HG03139 (cell line): ENCODE results near the gene TMIGD2.

Source experiments
- ATAC-seq: cut with Tn5 transposase; IDR thresholded peaks from one replicate; pipeline ENCODE4 v1.9.1; 2021; ENCODE audit not compliant: unreplicated experiment

Gene TMIGD2

GRCh38 chr19:4326837-4327251 lies 24.7 kb upstream of the TMIGD2 start:
- no peak for ATAC-seq

GRCh38 chr19:4326215-4326836 lies 24.1 kb upstream of the TMIGD2 start:
- no peak for ATAC-seq

GRCh38 chr19:4324228-4324627 lies 22.0 kb upstream of the TMIGD2 start:
- ATAC-seq: no peak

DNA sequence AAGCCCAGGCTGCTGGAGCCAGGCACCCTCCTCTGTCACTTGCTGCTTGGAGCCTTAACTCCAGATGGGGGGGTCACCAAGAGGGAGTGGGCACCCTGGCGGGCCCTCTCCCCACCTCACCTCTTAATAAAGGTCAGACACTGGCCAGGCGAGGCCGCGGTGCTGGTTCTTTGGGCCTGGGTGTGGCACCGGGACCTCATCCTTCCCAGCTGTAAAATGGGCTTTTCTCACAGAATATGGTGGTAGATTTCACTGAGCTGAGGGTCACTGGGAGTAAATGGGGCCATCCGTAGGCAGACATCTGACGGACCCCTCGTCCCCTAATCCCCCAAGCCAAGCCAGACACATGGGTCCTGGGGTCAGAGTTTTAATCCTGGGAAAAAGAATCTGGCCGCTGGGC lies 21.5 kb upstream of the TMIGD2 start:
- no peak for ATAC-seq

DNA sequence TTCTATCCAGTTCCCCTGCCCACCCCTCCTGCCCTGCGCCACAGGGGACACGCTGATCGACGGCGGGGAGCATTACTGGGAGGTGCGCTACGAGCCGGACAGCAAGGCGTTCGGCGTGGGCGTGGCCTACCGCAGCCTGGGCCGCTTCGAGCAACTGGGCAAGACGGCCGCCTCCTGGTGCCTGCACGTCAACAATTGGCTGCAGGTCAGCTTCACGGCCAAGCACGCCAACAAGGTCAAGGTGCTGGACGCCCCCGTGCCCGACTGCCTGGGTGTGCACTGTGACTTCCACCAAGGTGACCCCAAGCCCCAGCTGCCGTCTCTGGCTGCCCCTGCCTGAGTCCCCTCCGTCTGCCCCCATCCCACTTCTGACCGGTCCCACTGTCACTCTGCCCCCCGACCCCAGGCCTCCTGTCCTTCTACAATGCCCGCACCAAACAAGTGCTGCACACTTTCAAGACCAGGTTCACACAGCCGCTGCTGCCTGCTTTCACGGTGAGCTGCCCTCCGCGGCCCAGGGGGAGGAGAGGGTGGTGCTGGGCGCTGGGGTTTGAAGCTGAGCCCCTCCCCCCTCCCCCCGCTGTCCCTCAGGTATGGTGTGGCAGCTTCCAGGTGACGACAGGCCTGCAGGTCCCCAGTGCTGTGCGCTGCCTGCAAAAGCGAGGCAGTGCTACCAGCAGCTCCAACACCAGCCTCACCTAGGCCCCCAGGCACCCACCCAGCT lies 20.9 kb upstream of the TMIGD2 start:
- ATAC-seq: no peak

GRCh38 chr19:4320419-4320818 lies 18.2 kb upstream of the TMIGD2 start:
- no peak for ATAC-seq

- no peak for ATAC-seq
Observed at GRCh38 chr19:4319067-4319718, 17.0 kb upstream of the TMIGD2 start.

DNA sequence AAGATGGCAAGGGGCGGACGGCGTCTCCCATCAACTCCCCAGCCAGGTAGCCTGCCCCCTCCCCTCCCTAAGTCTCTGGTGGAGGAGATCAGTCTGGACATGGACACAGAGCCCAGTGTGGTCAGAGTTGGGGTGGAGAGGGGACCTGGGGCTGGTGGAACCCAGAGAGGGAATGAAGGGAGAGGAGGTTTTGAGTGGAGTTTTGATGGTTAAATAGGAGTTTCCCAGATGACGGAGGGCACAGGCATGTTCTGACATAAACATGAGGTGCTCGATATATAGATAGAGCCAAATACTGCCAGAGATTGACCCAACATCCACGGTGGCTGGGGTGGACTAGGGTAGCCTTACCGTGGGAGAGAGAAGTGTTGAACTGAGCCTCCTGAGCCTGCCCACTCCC lies 16.3 kb upstream of the TMIGD2 start:
- ATAC-seq: no peak

DNA sequence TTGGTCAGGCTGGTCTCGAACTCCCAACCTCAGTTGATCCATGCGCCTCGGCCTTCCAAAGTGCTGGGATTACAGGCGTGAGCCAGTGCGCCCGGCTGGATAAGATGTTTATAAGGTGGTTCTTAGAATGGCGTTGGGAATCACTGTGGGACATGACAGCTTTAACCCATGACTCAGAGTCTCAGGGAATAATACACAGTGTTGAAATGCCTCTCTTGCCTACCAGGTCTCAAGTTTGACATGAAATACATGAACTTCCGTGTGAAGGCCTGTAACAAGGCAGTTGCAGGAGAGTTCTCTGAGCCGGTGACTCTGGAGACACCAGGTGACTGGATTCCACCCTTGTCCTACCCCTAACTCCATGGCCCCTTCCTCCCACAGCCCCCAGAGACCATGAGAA lies 14.8 kb upstream of the TMIGD2 start:
- no peak for ATAC-seq

DNA sequence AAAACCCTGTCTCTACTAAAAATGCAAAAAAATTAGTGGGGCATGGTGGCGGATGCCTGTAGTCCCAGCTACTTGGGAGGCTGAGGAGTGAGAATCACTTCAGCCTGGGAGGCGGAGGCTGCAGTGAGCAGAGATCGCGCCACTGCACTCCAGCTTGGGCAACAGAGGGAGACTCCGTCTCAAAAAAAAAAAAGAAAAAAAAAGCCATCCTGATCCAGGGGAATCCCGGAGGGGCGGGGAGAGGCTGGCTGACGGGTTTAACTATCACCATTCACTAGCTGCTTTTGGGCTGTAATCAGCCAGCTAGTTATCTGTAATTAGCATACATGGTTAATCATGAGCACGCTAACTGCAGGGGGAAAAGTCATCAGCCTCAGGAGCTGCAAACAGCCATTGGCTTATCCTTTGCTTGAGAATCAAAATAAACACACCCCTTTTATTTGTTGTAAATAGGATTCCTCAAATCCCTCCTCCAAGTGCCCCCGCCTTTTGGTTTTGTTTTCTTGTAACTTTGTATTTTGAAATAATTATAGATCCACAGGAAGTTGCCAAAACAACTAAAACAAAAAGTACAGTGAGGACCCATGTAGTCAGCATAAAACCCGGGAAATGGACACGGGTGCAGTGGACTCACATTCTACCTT lies 11.8 kb upstream of the TMIGD2 start:
- no peak for ATAC-seq

GRCh38 chr19:4310247-4311121 lies 8.3 kb upstream of the TMIGD2 start:
- ATAC-seq: no peak

DNA sequence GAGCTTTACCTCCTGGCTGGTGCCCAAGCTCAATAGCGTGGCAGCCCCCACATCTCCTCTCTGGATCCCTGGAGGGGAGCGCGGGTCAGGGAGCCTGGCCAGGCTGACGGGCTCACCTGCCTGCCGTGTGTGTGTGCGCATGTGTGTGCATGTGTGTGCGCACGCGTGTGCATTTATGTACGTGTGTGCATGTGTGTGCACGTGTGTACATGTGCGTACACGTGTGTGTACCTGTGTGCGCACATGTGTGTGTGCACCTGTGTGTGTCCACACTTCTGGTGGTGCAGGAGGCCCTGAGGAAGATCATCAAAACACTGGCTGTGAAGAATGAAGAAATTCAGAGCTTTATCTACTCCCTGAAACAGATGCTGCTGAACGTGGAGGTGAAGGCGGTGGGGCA lies 3.5 kb upstream of the TMIGD2 start:
- no peak for ATAC-seq

- no peak for ATAC-seq
Observed at GRCh38 chr19:4305257-4305612, 3.0 kb upstream of the TMIGD2 start.

DNA sequence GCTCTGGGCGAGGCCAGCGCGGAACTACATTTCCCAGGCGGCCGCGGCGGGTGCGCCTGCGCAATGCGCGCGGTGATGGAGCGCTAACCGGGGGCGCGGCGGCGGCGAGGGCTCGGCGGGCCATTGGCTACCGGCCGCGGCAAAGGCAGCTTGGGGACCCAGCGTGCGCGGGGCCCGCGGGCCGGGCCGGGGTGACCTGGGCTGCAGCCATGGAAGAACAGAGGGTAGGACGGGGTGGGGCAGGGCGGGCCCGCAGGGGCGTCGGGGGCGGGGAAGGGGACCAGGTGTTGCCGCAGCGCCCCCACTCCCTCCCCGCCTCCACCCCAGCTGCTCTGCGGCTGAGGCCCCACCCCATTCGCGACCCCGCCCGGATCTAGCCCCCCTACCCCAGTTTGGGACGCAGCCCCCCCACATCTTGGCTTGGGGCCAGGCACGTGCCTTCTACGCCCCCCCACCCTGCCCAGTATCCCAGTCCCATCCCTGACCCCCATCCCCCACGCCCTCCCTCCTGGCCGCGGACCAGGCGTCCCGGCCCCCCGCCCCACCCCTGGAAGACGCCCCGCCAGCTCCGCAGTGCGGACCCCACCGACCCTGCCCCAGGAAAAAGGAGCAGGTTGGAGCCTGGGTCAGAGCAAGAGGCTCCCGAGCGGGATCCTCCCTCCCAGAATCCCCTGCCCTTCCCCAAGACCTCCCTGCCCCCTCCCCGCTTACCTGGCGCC lies 2.5 kb upstream of the TMIGD2 start, which contains the start of gene FSD1:
Gene FSD1 (plus strand): TSS at position 61 of the 719 bp plus-strand sequence. CDS start 149 bp downstream, at position 210.
- ATAC-seq: no peak

GRCh38 chr19:4303819-4304537 lies 1.8 kb upstream of the TMIGD2 start:
- no peak for ATAC-seq

GRCh38 chr19:4301590-4302242 lies 473 bp downstream of the TMIGD2 start:
- no peak for ATAC-seq

- ATAC-seq: no peak
Observed at GRCh38 chr19:4300589-4300988, 1.6 kb downstream of the TMIGD2 start.

DNA sequence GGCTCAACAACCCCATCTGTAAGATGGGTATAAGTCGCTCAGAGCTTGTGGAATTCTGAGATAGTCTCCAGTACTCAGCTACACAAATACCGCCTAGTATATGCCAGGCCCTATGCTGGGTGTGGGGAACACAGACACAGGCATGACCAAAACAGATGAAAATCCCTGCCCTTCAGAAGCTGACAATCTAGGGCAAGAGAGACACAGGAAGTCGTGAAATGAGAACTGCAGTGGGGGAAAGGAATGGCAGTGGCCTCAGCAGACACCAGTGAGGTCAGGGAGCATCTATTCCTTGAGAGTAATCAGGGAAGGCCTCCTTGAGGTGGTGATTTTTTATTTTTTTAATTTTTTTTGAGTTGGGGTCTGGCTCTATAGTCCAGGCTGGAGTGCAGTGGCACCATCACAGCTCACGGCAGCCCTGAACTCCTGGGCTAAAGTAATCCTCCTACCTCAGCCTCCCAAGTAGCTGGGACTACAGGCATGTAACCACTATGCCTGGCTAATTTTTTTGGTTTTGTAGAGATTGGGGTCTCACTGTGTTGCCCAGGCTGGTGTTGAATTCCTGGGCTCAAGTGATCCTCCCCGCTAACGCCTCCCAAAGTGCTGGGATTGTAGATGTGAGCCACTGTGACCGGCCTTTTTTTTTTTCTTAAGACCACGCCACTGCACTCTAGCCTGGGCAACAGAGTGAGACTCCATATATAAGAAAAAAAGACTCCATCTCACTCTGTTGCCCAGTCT lies 3.2 kb downstream of the TMIGD2 start:
- ATAC-seq: no peak
